HUDEP-2 (cell line): Measurements from ENCODE around the gene NFATC4.

Source experiments
- DNase-seq, 76 experiments: peaks; one replicate each; lab custom pipeline; 2025; ENCODE audit not compliant: unreplicated experiment in 76 of 76; lab: John Stamatoyannopoulos, UW

Gene NFATC4

DNA sequence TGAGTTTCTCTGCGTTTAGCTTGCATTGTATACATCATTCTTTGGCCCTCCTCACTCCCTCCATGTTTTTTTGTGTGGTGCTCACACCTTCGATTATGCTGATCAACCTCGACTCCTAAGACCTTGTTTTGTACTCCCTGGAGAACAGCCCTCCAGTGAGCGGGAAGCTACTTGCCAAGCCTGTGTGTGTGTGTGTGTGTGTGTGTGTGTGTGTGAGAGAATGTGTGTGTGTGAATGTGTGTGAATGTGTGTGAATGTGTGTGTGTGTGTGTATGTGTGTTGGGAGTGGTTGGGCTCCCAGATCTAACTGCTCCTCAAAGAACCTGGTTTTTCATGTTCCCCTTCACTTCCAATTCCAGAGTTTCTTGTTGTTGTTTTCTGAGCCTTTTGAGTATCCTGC lies 36.8 kb downstream of the NFATC4 start:
- DNase-seq = no peak

DNA sequence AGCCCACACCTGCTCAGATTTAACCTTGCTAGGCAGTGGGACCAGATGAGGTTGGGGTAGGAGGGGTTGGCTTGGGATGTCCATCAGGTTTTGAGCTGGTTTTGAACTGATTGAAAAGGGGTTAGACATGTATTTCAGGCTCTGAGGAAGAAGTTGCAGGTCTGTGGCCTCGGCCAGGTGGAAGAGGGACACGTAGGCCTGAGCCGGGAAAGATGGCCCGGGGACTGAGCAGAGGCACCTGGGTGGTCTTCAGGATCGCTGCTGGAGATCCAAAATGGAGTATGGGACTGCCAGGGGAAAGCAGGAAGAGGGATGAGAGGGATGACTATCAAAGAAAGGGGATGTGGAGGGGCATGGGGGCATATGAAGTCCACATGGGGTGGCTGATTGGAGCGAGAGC lies 38.4 kb downstream of the NFATC4 start:
- no peak for DNase-seq

DNA sequence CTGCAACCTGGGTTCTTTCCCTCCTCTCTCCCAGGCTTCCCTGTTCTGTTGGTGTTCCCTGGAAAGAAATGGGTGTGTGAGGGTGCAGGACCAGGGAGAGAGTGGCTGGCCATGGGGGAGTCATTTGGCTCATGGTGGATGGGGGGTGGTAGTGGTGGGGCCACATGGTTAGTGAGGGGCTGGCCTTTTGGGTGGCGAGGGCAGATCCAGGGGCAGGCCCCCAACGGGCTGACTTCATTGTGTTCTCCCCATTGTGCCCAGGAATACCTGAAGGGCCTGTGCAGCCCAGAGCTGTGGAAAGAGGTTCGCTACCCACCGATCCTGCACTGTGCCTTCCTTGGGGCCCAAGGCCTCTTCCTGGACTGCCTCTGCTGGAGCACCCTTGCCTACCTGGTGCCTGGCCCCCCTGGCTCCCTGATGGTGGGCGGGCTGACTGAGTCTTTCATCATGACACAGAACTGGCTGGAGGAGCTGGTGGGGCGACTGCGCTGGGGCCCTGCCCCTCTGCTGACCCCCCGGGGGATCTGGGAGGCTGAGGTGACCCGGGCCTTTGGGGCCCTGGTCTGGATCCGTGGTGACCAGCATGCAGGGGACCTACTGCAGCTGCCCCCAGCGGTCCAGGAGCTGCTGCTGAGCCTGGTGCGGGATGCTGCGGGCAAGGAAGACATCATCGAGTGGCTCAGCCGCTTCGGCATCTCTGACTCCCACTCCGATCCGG lies 39.8 kb downstream of the NFATC4 start:
- DNase-seq = no peak

- no peak for DNase-seq
These were observed 40.8 kb downstream of the NFATC4 start for GRCh38 chr14:24408764-24409163.

DNA sequence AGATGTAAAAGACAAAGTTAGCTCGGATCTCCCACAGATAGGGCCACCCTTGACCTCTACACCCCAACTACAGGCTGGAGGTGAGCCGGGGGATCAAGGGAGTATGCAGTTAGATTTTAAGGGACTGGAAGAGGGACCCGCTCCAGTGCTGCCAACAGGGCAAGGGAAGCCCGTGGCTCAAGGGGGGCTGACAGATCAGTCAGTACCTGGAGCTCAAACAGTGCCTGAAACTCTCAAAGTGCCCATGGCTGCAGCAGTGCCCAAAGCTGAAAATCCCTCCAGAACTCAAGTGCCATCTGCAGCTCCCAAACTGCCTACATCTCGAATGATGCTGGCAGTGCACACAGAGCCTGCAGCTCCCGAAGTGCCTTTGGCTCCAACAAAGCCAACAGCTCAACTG lies 41.2 kb downstream of the NFATC4 start:
- no peak for DNase-seq

DNA sequence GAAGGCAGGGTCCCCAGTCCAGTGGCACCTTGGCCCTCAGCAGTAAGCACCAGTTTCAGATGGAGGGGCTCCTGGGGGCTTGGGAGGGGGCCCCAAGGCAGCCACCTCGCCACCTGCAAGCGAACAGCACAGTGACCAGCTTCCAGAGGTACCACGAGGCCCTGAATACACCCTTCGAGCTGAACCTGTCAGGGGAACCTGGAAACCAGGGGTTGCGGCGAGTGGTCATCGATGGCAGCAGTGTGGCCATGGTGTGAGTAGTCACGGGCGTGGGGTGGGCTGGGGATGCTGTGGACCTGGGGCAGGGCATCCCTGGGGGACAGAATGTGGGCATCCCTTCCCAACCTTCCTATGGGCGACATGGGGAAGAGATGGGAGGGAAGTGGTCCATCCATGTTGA lies 42.0 kb downstream of the NFATC4 start:
- DNase-seq = no peak

- DNase-seq = peak in 29 of 76 experiments; percentile 5 to 53 (median 26)
These were observed 43.7 kb downstream of the NFATC4 start for GRCh38 chr14:24411443-24412389.

GRCh38 chr14:24414077-24414476 lies 46.1 kb downstream of the NFATC4 start:
- no peak for DNase-seq

DNA sequence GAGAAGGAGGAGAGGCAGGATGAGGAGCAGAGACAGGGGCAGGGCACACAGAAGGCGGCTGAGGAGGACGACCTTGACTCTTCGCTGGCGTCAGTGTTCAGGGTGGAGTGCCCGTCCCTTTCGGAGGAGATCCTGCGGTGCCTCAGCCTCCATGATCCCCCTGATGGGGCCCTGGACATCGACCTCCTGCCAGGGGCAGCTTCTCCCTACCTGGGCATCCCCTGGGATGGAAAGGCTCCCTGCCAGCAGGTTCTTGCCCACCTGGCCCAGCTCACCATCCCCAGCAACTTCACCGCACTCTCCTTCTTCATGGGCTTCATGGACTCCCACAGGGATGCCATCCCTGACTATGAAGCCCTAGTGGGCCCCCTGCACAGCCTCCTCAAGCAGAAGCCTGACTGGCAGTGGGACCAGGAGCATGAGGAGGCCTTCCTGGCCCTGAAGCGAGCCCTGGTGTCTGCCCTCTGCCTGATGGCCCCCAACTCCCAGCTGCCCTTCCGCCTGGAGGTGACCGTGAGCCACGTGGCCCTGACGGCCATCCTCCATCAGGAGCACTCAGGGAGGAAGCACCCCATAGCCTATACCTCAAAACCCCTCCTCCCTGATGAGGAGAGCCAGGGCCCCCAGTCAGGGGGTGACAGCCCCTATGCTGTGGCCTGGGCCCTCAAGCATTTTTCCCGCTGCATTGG lies 46.9 kb downstream of the NFATC4 start:
- DNase-seq = no peak

GRCh38 chr14:24415421-24416253 lies 47.7 kb downstream of the NFATC4 start:
- no peak for DNase-seq

GRCh38 chr14:24416254-24416931 lies 48.4 kb downstream of the NFATC4 start:
- peak in 3 of 76 experiments; percentile 21 to 39 (median 34) for DNase-seq

DNA sequence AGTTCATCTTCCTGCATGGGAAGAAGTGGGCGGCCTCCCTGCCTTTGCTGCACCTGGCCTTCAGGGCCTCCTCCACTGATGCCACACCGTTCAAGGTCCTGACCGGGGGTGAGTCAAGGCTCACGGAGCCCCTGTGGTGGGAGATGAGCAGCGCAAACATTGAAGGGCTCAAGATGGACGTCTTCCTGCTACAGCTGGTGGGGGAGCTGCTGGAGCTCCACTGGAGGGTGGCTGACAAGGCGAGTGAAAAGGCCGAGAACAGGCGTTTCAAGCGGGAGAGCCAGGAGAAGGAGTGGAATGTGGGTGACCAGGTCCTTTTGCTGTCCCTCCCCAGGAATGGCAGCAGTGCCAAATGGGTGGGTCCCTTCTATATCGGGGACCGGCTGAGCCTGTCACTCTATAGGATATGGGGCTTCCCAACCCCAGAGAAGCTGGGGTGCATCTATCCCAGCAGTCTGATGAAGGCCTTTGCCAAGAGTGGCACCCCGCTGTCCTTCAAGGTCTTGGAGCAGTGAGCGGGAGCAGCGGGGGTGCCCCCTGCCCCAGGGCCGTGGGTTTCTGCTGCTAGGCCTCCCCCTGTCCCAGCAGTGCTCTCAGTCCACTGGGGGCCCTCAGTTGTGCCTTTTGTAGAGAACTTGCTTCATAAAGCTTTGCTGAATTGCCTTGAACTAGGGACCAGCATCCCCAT lies 49.1 kb downstream of the NFATC4 start:
- DNase-seq = no peak

GRCh38 chr14:24417832-24418491 lies 50.0 kb downstream of the NFATC4 start:
- DNase-seq = no peak

- DNase-seq = no peak
These were observed 50.5 kb downstream of the NFATC4 start for GRCh38 chr14:24418492-24418873.

- DNase-seq = no peak
These were observed 54.3 kb downstream of the NFATC4 start for GRCh38 chr14:24422261-24422660.

GRCh38 chr14:24422694-24423601 lies 55.0 kb downstream of the NFATC4 start:
- no peak for DNase-seq

DNA sequence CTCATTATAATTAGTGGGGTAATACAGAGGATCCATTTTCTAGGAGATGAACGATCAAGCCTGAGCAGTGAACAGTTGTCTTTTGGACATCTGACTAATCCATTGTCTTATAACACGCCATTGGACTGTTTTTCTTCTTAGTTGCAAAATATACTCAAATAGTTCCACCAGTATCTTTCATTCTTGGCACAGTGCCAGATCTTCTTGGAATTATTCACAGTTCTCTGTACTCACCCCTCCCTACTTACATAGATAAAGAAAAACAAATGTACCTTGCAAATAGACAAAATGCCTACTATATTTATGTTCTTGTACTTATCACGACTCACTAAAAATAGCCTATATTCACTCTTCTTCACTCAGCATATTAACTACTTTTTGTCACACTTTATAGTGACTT lies 57.7 kb downstream of the NFATC4 start:
- peak in 47 of 76 experiments; percentile 9 to 90 (median 77) for DNase-seq
